ENCODE measurements around the gene RNU6-9.

Gene RNU6-9

GRCh38 chr19:904545-904944 is 11.3 kb downstream of the RNU6-9 start:
- Histone ChIP-seq H3K4me1 (ENCODE audit: low read length) (peaks cover 40% of the 10 kb centered on the region), H3K4me3 (ENCODE audit: low read length) (no peak overlapping the region), H3K27ac (ENCODE audit: low read length) (no peak overlapping the region), H3K9me3 (ENCODE audit: insufficient read depth, low read length) (no peaks in the 10 kb centered on the region), H3K9ac (ENCODE audit: low read length) (no peak overlapping the region), H4K20me1 (ENCODE audit: insufficient read depth, low read length) (peaks cover 50% of the 10 kb centered on the region), H3K36me3 (replicated peaks; ENCODE audit: low read depth, low read length) (peaks cover 43% of the 10 kb centered on the region), H3K27me3 (ENCODE audit: low read depth, low read length) (no peaks in the 10 kb centered on the region), H3K4me2 (ENCODE audit: low read length) (no peak overlapping the region), H2AFZ (ENCODE audit: low read depth, low read length) (no peak overlapping the region), H3K79me2 (ENCODE audit: low read length) (peaks cover 80% of the 10 kb centered on the region)
- TF ChIP-seq EZH2phosphoT487 (IDR thresholded peaks at IDR 0.05; ENCODE audit: low read depth) (no peak), CTCF (IDR thresholded peaks at IDR 0.05; ENCODE audit: low read depth, low read length) (no peak)

DNA sequence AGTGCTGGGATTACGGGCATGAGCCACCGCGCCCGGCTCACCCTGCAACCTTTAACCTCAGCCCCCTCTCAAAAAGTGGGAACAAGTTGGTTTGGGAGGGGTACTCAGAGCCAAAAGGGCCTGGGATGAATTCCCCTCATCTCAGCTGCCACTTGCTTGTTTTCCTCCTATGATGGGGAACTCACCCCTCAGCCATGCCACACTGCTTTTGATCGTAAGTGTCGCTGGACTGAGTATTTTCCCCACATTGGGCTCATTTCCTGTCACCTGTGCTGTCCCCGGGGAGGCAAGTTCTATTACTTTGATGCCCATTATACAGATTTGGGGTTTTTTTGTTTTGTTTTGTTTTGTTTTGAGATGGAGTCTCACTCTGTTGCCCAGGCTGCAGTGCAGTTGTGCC is 13.2 kb downstream of the RNU6-9 start:
- Histone ChIP-seq H3K4me2 (ENCODE audit: low read length) (peak overlapping the region; percentile 90), H3K27ac (ENCODE audit: low read length) (peak overlapping the region; percentile 96), H2AFZ (ENCODE audit: low read depth, low read length) (no peak overlapping the region), H3K9me3 (ENCODE audit: insufficient read depth, low read length) (no peaks in the 10 kb centered on the region), H3K9ac (ENCODE audit: low read length) (peak overlapping the region; percentile 87; the same call in 1 of the 2 replicates), H3K36me3 (replicated peaks; ENCODE audit: low read depth, low read length) (peaks cover 43% of the 10 kb centered on the region), H3K27me3 (ENCODE audit: low read depth, low read length) (no peaks in the 10 kb centered on the region), H3K4me1 (ENCODE audit: low read length) (peaks cover 53% of the 10 kb centered on the region), H3K4me3 (ENCODE audit: low read length) (peak overlapping the region; percentile 73), H3K79me2 (ENCODE audit: low read length) (peaks cover 96% of the 10 kb centered on the region), H4K20me1 (ENCODE audit: insufficient read depth, low read length) (peaks cover 36% of the 10 kb centered on the region)
- no peak for TF ChIP-seq CTCF (IDR thresholded peaks at IDR 0.05; ENCODE audit: low read depth, low read length)
- TF ChIP-seq EZH2phosphoT487 (IDR thresholded peaks at IDR 0.05; ENCODE audit: low read depth): no peak

GRCh38 chr19:907183-907853 is 14.0 kb downstream of the RNU6-9 start:
- peak overlapping the region; percentile 96 for H3K27ac ChIP-seq (ENCODE audit: low read length)
- H3K4me1 ChIP-seq (ENCODE audit: low read length): peaks cover 55% of the 10 kb centered on the region
- TF ChIP-seq EZH2phosphoT487 (IDR thresholded peaks at IDR 0.05; ENCODE audit: low read depth): no peak
- TF ChIP-seq CTCF (IDR thresholded peaks at IDR 0.05; ENCODE audit: low read depth, low read length): 0 out of 2 replicates have a peak, but pooled peaks have one; percentile 11
- no peak overlapping the region for H2AFZ ChIP-seq (ENCODE audit: low read depth, low read length)
- H3K4me3 ChIP-seq (ENCODE audit: low read length): peak overlapping the region; percentile 73
- peaks cover 31% of the 10 kb centered on the region for H4K20me1 ChIP-seq (ENCODE audit: insufficient read depth, low read length)
- no peaks in the 10 kb centered on the region for H3K9me3 ChIP-seq (ENCODE audit: insufficient read depth, low read length)
- peak overlapping the region; percentile 90 for H3K4me2 ChIP-seq (ENCODE audit: low read length)
- peak overlapping the region; percentile 87 for H3K9ac ChIP-seq (ENCODE audit: low read length)
- peaks cover 43% of the 10 kb centered on the region for H3K36me3 ChIP-seq (replicated peaks; ENCODE audit: low read depth, low read length)
- peaks cover 97% of the 10 kb centered on the region for H3K79me2 ChIP-seq (ENCODE audit: low read length)
- no peaks in the 10 kb centered on the region for H3K27me3 ChIP-seq (ENCODE audit: low read depth, low read length)

GRCh38 chr19:911197-912033 is 18.1 kb downstream of the RNU6-9 start:
- Histone ChIP-seq H3K4me3 (ENCODE audit: low read length) (peak overlapping the region; percentile 96), H4K20me1 (ENCODE audit: insufficient read depth, low read length) (peaks cover 4% of the 10 kb centered on the region; the same call in 1 of the 2 replicates), H3K4me1 (ENCODE audit: low read length) (peaks cover 55% of the 10 kb centered on the region), H3K9me3 (ENCODE audit: insufficient read depth, low read length) (no peaks in the 10 kb centered on the region), H3K79me2 (ENCODE audit: low read length) (peaks cover 70% of the 10 kb centered on the region), H3K27ac (ENCODE audit: low read length) (peak overlapping the region; percentile 60), H2AFZ (ENCODE audit: low read depth, low read length) (no peak overlapping the region), H3K9ac (ENCODE audit: low read length) (peak overlapping the region; percentile 59), H3K4me2 (ENCODE audit: low read length) (peak overlapping the region; percentile 77), H3K36me3 (replicated peaks; ENCODE audit: low read depth, low read length) (peaks cover 29% of the 10 kb centered on the region), H3K27me3 (ENCODE audit: low read depth, low read length) (no peaks in the 10 kb centered on the region)
- no peak for TF ChIP-seq CTCF (IDR thresholded peaks at IDR 0.05; ENCODE audit: low read depth, low read length)

All from OCI-LY3 (cell line).